Suprapubic skin (tissue), 4 donors: Measurements from ENCODE around the gene MKLN1.
"Not testable (repeated sequence)": the region's sequence is repeated elsewhere in the genome, so short reads cannot be mapped to it uniquely, and the experiment has no call there.

ENCODE experiments used
- POLR2A ChIP-seq, 2 donors: fragments of 450-650 bp; IDR thresholded peaks; one replicate each; pipeline ENCODE4 v1.6.1; 2017; ENCODE audit warnings: antibody characterized with exemption in 2 of 2, mild to moderate bottlenecking in 2 of 2, moderate library complexity in 2 of 2
- POLR2AphosphoS5 ChIP-seq, 3 donors: sonication (generic); formaldehyde crosslinking; IDR thresholded peaks; one replicate each; pipeline ENCODE4 v1.6.1; 2017; ENCODE audit warnings: antibody characterized with exemption in 3 of 3
- TF ChIP-seq, protein P1 (sequence below), 2 donors: fragments of 200-600 bp in 1 of 2; fragments of 450-650 bp in 1 of 2; sonication (generic) in 1 of 2; IDR thresholded peaks; one replicate each; pipeline ENCODE4 v1.5.1; 2016 to 2019; ENCODE audit warnings: antibody characterized with exemption in 2 of 2, mild to moderate bottlenecking in 1 of 2, moderate library complexity in 1 of 2

GRCh38 chr7:131306041-131306440 is 21.6 kb upstream of the MKLN1 start:
- TF ChIP-seq, protein P1, sequence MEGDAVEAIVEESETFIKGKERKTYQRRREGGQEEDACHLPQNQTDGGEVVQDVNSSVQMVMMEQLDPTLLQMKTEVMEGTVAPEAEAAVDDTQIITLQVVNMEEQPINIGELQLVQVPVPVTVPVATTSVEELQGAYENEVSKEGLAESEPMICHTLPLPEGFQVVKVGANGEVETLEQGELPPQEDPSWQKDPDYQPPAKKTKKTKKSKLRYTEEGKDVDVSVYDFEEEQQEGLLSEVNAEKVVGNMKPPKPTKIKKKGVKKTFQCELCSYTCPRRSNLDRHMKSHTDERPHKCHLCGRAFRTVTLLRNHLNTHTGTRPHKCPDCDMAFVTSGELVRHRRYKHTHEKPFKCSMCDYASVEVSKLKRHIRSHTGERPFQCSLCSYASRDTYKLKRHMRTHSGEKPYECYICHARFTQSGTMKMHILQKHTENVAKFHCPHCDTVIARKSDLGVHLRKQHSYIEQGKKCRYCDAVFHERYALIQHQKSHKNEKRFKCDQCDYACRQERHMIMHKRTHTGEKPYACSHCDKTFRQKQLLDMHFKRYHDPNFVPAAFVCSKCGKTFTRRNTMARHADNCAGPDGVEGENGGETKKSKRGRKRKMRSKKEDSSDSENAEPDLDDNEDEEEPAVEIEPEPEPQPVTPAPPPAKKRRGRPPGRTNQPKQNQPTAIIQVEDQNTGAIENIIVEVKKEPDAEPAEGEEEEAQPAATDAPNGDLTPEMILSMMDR (IDR thresholded peaks at IDR 0.05): not testable (repeated sequence)
- not testable (repeated sequence) for TF ChIP-seq POLR2AphosphoS5, POLR2A (IDR thresholded peaks at IDR 0.05)
